Thyroid gland (tissue), 4 donors: Measurements from ENCODE around the gene RGMB.

Source experiments
- CTCF ChIP-seq, 6 experiments: fragments of 200-600 bp in 3 of 6; fragments of 450-650 bp in 3 of 6; sonication (generic) in 3 of 6; IDR thresholded peaks; one replicate each; pipeline ENCODE4 v1.5.1; 2016 to 2019; ENCODE audit warnings: antibody characterized with exemption in 6 of 6, mild to moderate bottlenecking in 2 of 6, inconsistent platforms in 1 of 6, moderate library complexity in 1 of 6
- POLR2A ChIP-seq, 2 donors: fragments of 450-650 bp; IDR thresholded peaks; one replicate each; pipeline ENCODE4 v1.6.1; 2017; ENCODE audit warnings: antibody characterized with exemption in 2 of 2, mild to moderate bottlenecking in 2 of 2, moderate library complexity in 1 of 2

- TF ChIP-seq CTCF (IDR thresholded peaks at IDR 0.05) (no peak), POLR2A (IDR thresholded peaks at IDR 0.05) (no peak)
Measured at GRCh38 chr5:98768960-98769209, 4.6 kb upstream of the RGMB start.
